GM21786 (cell line): ENCODE results near the gene TERT.

Experiments
- ATAC-seq: cut with Tn5 transposase; IDR thresholded peaks from one replicate; pipeline ENCODE4 v1.9.1; 2021; ENCODE audit not compliant: unreplicated experiment

TERT gene

DNA sequence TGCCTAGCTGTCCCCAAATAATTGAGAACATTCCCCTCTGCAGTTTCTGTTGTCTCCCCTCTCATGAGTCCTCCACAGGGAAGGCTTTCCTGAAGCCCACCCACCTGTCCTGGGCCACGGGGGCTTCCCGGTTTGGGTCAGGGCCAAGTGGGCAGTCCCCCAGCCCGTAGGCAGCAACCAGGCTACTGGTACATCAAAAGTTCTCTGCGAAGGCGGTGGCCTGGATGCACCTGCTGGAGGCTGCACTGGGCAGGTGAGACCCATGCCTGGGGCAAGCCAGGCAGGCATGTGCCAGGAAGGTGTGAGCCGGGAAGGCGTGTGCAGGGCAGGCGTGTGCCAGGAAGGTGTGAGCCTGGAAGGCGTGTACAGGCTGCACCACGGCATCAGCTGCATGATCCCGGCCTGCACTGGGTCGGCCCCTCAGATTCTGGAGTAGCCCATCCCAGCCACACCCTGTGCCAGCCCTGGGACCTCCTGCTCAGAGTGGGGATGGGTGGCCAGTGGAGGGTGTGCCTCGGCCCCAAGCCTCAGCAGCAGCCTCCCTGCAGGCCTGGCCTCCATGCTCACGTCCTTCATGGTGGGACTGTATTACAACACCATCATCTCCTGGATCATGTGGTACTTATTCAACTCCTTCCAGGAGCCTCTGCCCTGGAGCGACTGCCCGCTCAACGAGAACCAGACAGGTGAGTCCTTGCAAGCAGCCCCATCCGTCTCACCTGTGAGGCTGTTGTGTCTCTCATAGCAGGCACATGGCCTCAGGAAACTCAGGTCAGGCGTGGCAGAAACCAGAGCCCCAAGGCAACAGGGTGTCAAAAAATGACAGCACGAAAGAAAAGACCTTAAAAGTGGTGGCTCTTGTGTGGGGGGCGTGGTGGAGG lies 84.7 kb downstream of the TERT start:
- ATAC-seq, result no peak

DNA sequence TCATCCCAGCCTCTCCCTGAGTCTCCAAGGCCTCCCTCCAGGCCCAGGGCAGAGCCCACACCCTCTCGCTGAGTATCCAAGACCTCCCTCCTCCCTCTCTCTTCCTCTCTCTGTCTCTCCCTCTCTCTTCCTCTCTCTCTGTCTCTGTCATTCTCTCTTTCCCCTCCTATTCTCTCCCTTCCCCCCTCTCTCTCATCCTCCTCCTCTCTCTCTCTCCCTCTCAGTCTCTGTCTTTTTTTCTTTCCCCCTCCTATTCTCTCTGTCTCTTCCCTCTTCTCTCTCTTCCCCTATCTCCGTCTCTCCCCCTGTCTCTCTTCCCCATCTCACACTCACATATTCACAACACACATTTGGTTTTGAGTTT lies 85.4 kb downstream of the TERT start:
- ATAC-seq, result no peak

- no peak for ATAC-seq
Observed at GRCh38 chr5:1208743-1209488, 86.0 kb downstream of the TERT start.

GRCh38 chr5:1208221-1208742 lies 86.6 kb downstream of the TERT start:
- ATAC-seq, result no peak

DNA sequence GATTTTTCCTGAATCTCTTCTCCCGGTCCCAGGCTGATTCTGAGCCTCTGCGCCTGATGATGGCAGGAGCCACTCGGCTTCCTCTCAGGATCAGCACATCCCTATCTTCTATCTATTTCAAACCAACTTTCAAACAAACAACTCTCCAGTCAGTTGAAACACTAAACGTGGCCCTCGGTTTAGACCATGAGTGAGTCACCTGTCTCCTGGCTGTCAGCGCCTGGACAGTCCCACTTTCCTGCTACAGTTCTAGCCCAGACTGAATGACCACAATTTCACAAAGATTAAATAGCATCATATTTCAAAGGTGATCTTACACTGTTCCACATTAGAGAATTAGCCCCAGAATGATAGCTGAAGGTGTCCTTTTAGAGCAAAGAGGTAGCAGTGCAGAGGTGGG lies 87.3 kb downstream of the TERT start:
- no peak for ATAC-seq

- no peak for ATAC-seq
Observed at GRCh38 chr5:1206521-1207412, 88.1 kb downstream of the TERT start.

DNA sequence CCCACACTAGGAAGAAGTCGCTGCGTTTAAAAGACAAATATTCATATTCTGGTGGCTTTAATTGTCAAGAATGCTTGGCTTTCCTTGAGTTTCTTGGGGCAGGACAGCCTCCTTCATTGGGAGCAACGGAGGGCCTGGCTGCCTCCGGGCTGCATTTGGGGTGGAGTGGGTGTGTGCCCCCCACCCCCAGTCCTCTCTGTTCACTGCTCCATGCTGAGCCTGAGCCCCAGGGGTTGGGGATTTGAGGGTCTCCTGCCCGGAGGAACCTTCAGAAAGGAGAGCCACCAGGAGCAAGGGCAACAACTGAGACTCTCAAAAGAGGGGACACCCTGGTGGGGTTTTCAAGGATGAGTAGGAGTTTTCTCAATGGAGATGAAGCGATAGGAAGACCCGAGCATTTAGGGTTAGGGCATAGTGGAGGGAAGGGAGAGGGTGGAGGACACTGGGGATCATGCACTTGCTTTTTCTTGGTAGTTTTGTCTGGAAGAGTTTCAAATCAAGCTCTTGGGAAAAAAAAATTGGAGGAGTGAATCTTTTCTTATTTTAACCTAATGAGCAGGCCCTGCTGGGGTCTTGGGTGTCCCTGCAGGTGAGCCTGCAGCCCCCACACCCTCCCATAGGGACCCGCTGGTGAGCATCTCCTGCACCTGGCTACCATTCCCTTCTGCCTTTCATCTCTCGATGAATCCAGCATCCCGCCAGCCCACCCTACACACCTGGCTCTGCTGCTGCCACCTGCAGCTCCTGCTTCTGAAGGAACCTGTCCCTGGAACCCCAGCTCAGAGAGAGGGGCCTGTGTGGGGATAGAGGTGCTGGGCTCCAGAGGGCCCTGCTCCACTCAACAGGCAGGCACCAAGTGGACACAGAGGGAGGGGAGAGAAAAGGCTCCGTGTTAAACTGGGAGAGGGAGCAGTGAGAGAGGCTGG lies 89.3 kb downstream of the TERT start:
- no peak for ATAC-seq

DNA sequence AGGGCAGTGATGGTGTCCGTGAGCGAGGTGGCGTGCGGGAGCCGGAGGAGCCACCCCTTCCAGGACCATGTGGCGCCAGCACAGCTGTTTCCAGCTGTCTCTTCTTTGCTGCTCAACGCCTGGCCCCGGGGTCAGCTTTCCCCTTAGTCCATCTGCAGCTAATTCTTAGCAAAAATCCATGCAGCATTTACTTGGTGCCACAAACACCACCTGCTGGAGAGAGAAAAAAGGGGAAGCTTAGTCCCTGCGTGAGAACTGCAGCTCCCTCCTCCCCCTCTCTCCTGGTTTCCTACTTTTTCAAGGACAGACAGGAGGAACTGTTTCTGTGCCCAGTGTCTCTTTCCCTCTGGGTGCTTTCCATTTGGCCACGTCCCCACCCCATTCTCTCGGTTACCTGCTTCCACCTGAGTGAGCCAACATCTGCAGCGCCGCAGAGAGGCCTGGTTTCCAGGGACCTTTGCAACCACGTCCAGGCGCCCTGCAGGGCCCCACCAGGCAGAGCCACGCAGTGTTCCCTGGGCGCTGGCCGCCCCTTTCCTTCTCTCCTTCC lies 90.1 kb downstream of the TERT start:
- no peak for ATAC-seq

- ATAC-seq, result no peak
Observed at GRCh38 chr5:1203968-1204692, 90.7 kb downstream of the TERT start.

DNA sequence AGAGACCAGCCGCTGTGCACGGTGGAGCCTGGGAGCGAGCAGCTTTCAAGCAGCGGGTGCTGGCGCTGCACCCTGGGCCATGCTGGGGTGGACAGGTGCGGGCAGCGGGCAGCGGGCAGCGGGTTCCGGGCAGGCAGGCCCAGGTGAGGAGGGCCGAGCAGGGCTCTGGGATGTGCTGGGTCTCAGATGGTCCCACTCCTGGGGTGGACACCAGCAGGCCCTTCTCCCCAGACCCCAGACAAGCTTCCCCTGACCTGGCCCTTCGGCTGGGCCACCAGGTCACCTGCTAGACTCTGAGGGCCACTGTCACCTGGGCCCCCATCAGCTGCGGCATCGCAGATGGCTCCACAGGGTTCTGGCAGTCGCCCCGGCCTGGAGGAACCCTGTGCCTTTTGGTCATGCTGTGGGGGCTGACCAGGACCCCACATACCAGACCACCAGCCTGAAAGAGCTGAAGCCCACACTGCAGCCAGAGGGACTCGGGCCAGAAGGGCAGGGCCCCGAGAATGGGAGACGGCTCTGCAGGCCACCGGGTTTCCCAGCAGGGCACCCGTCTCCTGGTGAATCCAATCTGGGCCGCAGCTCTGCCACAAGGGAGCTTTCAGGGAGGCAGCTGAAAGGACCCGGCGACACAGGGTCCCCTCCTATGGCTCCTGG lies 91.4 kb downstream of the TERT start:
- ATAC-seq, result no peak
